Frontal cortex (tissue), 4 donors: Measurements from ENCODE around the gene PUM1. TPM values are rescaled to one million over a fixed set of nuclear protein-coding genes. Genes with fewer than 3 reads are reported as not detected.
"Not testable (repeated sequence)": the region's sequence is repeated elsewhere in the genome, so short reads cannot be mapped to it uniquely, and the experiment has no call there.

ENCODE experiments used
- DNase-seq, 2 donors: peaks; one replicate each; pipeline ENCODE4 v3.0.0; 2012; ENCODE audit warnings: low spot score in 2 of 2
- FAIRE-seq: peaks from 2 replicates; lab custom pipeline; 2012; peaks lifted over from hg19 to GRCh38; lab: Jason Lieb, UNC
- total RNA-seq: library from RNA; depleted of rRNA; stranded (reverse); fragments of >200 nt; gene quantifications from one replicate; pipeline ENCODE4 v1.2.3, GENCODE V29; 2014
- donor health status: control.
- donor health status: control.
- donor health status: control.

Gene PUM1
- total RNA-seq, 1 donor from 2014 or later = 123 TPM

GRCh38 chr1:31064111-31064717, 1.3 kb downstream of the PUM1 start:
- DNase-seq = peak in 1 of 2 donors; percentile 26
- FAIRE-seq = no peak

GRCh38 chr1:31063631-31064030, 1.9 kb downstream of the PUM1 start:
- FAIRE-seq (no peak), DNase-seq (no peak)

GRCh38 chr1:31062867-31063380, 2.6 kb downstream of the PUM1 start:
- FAIRE-seq (no peak), DNase-seq (no peak)

GRCh38 chr1:31062162-31062866, 3.2 kb downstream of the PUM1 start:
- FAIRE-seq, DNase-seq: not testable (repeated sequence)

GRCh38 chr1:31058012-31058411, 7.5 kb downstream of the PUM1 start:
- no peak for FAIRE-seq
- DNase-seq = no peak

- FAIRE-seq = no peak
- DNase-seq = no peak
These were observed 9.6 kb downstream of the PUM1 start for GRCh38 chr1:31055953-31056352.

- FAIRE-seq (no peak), DNase-seq (no peak)
These were observed 10.0 kb downstream of the PUM1 start for GRCh38 chr1:31055501-31055900.

GRCh38 chr1:31054958-31055481, 10.5 kb downstream of the PUM1 start:
- DNase-seq (no peak), FAIRE-seq (no peak)

GRCh38 chr1:31054349-31054748, 11.2 kb downstream of the PUM1 start:
- DNase-seq = no peak
- FAIRE-seq = no peak

GRCh38 chr1:31052613-31053012, 12.9 kb downstream of the PUM1 start:
- DNase-seq, FAIRE-seq: not testable (repeated sequence)

- DNase-seq (no peak), FAIRE-seq (no peak)
These were observed 13.9 kb downstream of the PUM1 start for GRCh38 chr1:31051611-31052010.

GRCh38 chr1:31047507-31047906, 18.0 kb downstream of the PUM1 start:
- not testable (repeated sequence) for FAIRE-seq

GRCh38 chr1:31043631-31044030, 21.9 kb downstream of the PUM1 start:
- FAIRE-seq (no peak), DNase-seq (no peak)

More at GRCh38 chr1:31047507-31047906, 18.0 kb downstream of the PUM1 start:
- not testable (repeated sequence) for DNase-seq

- FAIRE-seq = no peak
- no peak for DNase-seq
These were observed 22.9 kb downstream of the PUM1 start for GRCh38 chr1:31042656-31043055.

GRCh38 chr1:31041529-31041928, 24.0 kb downstream of the PUM1 start:
- no peak for DNase-seq
- FAIRE-seq = no peak

GRCh38 chr1:31040038-31040437, 25.5 kb downstream of the PUM1 start:
- no peak for FAIRE-seq
- DNase-seq = no peak

GRCh38 chr1:31038935-31039334, 26.6 kb downstream of the PUM1 start:
- not testable (repeated sequence) for DNase-seq, FAIRE-seq

- DNase-seq = no peak
- FAIRE-seq = no peak
These were observed 27.2 kb downstream of the PUM1 start for GRCh38 chr1:31038360-31038759.

GRCh38 chr1:31036749-31037500, 28.6 kb downstream of the PUM1 start:
- no peak for FAIRE-seq
- no peak for DNase-seq

GRCh38 chr1:31033598-31033997, 31.9 kb downstream of the PUM1 start:
- DNase-seq = no peak
- FAIRE-seq = no peak
